Tongue (tissue), 2 donors: ENCODE measurements around the gene EDIL3. TPM values are rescaled to one million over a fixed set of nuclear protein-coding genes. Genes with fewer than 3 reads are reported as not detected.

Experiments
- DNase-seq: peaks from one replicate; pipeline ENCODE4 v3.0.0-alpha.2; 2015
- total RNA-seq: library from RNA; depleted of rRNA; stranded (reverse); fragments of >200 nt; gene quantifications from one replicate; pipeline ENCODE4 v1.2.3, GENCODE V29; 2014

The EDIL3 gene
- total RNA-seq, 1 donor from 2014 or later, result 11.3 TPM

DNA sequence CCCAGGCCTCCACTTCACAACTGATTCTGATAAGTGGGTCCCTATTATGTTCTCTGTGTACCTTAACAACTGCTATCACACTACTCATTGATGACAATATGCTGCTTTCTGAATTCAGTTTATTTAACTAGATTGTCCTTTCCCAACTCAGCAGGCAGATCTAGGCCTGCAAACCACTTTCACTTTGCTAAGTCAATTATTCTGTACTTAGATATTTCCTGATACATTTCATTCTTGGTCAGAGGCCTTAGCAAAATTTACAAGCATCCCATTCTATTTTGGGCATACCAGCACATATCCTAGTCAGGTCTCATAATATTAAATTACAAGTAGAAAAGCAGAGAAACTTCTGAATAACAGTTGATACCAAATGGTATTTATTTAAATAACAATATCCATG is 428.3 kb downstream of the EDIL3 start:
- DNase-seq, result no peak

DNA sequence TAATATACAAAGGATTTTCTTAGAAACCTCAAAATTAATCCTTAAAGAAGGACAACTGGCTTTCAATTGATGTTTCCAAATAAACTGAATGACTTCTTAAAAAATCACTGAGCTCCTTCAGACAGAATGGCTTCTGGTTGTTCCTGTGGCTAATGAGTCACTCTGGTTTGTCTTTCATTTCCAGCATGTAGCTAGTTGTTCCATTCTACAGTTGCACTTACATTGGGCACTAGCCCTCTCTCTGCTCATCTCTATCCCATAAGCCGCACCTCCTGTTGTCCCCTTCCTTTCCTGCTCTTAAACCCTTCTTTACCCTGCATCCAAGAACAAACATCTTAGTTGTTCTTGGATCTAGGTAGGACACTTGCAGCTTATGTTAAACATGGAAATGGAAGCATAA is 428.8 kb downstream of the EDIL3 start:
- DNase-seq, result no peak

DNA sequence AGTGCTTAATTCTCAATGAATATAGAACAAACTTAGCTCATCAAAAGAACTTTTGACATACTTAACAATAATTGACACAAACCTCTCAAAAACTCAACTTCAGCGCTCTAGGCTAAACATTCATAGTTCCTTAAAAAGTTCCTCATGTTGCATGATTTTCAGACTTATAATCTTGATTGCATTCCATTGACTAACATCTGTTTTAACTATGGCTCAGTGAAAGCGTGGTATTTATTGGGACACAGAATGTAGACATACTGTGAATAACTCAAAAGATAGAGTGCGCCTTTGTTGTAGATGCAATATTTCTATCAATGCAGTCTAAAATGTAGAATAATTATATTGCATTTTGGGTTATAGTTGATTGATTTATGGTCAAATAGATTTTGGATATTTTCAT is 436.9 kb downstream of the EDIL3 start:
- no peak for DNase-seq

DNA sequence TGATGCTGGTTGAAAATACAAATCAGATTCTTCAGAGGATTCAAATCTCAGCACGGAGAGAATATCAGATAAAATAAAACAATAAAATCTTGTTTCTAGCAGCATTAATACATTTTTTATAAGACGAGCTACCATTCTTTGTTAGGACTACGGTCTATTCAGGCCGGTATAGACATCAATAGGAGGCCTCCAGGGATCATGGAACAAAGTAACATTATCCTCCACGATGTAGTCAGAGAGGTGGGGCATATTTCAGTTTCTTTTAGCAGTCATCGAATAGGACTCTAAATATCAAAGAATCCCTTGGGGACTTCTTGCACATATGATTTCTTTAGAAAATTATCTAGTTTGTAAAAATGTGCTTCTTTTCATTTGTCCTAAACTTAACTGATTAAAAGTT is 438.2 kb downstream of the EDIL3 start:
- DNase-seq, result no peak

DNA sequence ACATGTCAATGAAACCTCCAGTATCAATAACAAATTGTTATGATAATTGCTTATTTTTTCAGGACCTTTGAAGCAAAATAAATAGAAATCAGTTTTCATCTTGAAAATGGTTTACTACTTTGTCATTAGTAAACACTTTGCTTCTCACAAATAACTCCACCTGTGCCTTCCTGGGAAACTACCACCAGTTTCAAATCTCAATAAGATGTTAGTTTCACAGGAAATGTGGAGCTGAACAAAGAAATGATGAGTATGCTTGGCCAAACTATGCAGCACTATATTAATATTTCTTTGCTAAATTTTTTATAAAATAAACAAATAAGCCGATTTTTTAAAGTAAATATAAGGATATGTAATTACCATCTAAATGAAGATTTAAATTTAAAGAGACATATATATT is 442.5 kb downstream of the EDIL3 start:
- no peak for DNase-seq

DNA sequence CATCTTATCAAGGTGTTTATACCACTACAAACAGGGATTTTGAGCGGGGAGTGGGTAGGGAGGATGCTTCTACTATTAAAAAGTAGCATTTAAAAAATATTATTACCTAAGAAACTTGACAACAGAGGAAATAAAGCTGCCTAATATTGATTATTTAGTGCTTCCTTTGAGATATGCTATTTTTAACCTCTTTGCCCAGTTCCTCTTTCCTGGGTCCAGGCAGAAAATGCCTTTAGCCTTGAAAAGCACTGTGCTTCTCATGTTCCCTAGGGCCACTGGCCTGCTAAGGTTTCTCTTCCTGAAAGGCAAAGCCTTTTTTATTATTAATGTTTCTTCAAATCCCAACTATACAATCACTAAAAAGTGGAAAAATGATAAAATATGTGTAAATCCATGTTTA is 446.8 kb downstream of the EDIL3 start:
- no peak for DNase-seq

DNA sequence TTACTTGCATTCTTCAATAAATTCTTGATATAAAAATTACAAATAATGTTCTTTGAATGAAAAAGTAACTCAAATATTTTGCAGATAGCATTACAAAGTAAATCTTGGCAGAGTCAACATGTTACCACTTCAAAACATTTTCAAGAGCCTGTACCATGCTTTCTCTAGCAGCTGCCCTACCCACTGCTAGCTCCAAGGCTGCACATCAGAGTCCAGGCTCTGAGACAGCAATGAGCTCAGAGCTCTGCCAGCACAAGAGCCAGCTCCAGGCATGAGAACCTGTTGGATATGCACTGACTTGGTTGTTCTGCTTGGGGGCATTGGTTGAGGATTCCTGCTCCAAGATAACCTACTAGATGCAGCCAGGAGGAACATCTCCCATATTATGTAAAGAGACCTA is 452.7 kb downstream of the EDIL3 start:
- no peak for DNase-seq

DNA sequence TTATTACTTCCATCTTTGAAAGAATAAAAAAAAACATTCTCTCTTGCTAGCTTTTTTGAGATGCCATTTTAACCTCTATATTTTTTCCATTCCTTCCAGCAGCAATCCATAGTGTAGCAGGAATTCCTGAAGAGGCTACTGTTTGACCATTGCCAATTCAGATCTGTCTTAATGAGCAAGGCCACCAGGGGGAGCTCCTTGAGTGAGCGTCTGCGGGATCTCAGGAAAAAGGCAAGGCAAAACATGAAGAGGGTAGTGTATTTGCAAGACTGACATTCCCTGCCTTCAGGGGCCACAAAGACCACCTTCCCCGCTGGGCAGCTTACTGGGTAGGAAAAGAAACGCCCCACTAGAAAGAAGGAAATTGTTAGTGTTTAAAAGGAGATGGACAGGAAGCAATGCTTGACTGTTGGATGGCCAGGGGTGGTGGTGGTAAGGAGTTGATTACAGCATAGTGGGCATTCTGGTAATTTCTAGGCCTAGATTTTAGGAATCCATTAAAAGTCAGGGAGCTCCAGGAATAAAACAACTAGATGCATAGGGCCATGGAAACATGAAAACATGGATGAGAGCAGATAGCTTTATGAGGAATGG is 457.4 kb downstream of the EDIL3 start:
- DNase-seq, result peak; percentile 75

DNA sequence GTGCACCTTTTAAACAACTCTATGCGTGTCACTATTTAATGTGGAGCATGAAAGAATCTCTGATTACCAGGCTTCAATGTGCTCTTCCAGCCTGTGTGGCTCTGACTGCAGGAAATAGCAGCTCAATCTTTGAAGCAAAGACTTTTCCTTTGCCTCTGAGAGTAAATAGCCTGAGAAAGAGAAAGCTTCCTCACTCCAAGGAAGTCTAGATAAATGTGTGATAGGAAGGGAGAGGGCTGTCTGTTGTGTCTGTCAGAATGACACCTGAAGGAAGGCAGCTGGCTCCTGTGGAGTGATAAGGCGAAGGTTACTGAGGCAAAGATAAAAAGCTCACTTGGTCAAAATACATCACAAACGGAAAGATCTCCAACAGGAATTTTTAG is 458.7 kb downstream of the EDIL3 start:
- DNase-seq, result no peak

DNA sequence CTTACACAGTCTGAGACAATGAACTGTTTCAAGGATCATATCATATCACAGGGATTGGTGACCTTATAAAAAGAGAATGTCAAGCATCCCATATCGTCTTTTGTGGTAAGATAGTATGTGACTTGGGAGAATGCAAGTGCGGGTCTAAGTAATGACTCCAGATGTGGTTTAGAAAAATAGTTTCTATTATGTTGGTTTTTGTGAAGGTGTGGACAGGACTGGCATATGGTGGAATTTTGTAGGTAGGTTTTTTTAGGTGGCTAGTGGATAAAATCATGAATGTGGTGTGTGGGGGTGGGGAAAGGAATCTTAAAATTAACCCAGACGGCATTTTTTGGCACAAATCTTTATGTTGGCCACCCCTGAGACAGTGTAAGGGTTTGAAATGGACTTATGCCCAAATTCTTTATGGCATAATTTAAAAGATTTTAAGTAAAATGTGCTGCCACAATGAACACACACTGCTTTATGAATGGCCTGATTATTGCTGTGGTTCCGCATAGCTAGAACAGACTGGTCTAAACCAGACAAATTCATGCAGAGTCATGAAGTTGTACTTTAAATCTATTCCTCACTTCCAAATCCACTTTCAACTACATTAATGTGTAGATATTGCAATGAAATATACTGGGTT is 459.2 kb downstream of the EDIL3 start:
- peak; percentile 14 for DNase-seq

DNA sequence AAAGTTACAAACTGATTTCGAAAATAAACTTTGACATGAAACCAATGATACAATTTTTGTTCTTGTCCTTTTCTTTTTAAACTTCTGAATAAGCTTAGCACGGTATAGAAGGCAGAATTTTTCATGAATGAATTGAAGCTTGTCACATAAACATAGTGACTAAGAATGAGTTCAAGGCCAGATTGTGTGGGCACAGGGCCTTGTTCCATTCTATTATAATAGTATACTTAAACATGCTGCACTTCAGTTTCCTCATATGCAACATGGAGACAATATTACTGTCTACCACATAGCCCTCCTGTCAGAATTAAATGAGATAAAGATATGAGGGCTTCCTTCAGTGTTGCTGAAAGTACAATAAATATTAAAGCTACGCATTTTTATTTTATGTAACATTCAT is 459.8 kb downstream of the EDIL3 start:
- no peak for DNase-seq

DNA sequence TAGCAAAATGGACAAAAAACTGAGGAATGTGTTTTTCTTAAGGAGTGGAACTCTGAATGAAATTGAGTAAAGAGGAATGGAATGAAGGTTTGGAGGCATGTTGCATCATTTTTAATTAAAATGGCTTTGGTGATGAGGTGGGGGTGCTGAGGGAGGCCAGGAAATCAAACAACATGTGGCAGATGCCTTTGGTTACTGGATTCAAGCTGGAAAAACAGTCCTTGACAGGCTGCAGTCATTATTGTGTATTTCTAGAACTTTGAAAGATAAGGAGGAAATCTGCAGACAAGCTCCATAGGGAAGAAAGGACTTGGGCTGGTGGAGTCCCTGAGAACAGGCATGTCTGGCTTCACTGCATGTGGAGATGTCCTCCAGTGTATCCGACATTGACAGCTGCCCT is 460.5 kb downstream of the EDIL3 start:
- no peak for DNase-seq

DNA sequence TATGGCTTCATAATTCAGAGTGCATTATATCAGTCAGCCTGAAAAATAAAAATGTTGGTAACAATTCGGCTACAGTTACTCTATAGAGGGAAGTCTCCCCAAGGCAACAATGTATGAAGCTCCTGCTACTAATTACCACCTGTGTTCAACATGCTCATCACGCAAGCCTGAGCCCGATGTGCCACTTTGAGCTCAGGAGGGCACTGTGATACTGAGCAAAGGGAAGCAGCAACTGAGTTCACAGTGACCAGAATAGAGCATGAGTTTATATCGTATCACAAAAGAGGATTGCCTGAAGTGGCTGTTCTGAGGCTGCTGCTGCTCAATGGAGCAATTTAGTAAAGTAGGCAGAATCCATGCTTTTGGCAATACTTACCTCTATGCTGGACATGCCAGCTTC is 462.0 kb downstream of the EDIL3 start:
- DNase-seq, result no peak

DNA sequence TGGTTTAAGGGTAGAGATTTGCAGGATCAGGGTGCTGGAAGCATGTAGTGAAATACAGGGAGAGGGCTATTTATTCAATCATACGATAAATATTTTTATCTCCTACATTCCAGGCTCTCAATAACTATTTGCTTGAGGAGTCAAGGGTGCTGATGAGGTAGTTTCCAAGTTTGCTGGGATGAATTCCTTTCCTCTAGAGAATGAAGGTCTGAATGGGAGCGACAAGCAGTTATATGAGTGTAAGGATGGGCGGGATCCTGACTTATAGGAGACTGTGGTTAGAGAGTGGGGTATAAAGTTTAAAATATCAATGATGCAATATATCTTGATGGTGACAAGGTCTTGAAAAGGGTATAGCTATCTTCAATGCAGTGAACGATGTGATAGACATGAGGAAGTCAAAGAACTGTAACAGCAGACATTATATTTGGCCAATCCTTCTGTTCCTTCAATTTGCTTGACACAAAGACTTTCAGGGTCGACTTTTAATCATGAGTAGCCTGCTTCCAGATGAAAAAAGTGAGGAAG is 462.9 kb downstream of the EDIL3 start:
- DNase-seq, result no peak

DNA sequence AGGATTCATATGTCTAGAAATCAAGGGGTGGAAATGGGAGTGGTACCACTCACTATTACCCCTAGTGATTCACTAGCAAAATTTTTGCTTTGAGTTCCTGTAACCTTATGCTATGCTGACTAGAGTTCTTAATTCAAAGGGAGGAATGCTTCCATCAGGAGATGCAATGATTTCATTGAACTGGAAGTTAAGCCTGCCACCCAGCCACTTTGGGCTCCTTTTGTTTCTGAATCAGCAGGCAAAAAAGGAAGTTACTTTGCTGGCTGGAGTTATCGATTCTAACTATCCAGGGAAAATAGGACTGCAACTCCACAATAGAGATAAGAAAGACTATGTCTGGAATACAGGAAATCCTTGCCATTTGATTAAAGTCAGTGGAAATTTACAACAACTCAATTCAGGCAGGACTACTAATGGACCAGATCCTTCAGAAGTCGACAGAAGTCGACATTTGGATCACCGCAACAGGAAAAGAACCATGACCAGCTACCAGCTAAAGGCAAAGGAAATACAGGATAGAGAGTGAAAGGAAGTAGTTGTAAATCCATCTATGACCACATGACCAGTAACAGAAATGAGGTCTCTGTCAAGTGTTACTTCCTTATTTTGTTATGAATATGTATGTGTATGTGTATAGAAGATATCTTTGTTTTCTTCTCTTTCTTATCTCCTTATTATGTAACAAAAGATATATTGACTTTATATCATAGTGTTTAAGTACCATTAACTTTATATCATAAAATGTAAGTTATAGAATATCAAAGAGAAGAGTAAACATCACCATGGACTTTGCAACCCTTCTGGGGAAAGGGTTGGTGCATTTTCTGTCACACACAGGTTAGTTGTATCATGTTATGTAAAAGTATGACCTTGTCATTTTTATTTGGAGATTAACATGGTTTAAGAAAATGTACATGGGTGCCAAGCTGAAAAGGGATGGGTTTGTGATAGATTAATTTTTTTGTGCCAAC is 465.3 kb downstream of the EDIL3 start:
- no peak for DNase-seq

DNA sequence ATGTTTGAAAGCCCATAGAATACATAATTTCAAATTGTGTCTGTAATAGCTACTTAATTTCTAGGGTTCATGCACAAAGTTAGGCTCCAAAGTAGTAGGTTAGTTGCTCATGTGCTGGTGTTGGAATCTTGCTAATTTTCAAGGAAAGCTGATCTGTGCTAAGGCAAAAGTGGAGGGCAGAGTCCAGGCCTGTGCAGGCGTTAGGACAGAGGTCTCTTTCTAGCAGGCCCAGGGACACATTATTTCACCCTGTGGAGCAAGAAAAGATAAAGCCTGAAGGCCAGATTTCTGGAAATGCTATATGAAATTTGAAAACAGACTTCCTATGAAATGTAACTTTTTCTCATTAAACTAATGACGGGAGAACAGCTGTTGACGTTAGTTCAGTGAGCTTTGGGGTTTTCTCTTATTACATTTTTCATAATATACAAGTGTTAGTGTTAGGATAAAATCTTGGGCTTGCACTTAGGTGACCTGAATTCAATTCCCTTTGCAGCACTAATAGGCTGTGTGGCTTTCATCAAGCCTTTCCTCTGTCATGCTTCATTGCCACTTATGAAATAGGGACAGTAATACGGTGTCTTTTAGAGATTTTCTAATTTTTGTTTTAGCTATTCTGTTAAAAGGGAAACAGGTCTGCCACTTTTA is 467.3 kb downstream of the EDIL3 start:
- no peak for DNase-seq

DNA sequence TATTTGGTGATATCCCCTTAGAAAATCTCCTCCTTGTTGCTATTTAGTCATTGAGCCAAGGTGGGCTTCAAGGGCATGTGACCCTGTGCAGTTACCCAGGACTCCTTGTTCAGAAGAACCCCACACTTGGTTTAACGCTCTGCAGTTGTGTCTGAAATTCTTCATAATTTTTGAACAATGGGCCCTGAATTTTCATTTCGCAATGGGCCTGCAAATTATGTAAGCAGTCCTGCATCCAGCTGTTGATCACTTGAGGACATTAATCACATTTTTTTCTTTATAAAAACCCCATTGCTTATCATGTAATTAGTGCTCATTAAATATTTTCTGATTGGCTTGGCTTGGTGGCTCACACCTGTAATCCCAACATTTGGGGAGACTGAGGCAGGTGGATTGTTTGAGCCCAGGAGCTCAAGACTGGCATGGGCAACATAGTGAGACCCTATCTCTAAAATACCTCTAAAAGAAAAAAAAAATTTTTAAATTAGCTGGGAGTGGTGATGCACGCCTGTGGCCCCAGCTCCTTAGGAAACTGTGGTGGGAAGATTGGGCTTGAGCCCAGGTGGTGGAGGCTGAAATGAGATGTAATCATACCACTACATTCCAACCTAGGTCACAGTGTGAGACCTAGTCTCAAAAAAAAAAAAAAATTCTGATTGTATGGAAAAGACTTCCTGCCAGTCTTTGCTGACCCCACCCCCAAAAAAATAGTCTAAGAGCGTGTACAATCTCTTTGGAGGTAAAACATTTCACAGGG is 469.8 kb downstream of the EDIL3 start:
- no peak for DNase-seq

DNA sequence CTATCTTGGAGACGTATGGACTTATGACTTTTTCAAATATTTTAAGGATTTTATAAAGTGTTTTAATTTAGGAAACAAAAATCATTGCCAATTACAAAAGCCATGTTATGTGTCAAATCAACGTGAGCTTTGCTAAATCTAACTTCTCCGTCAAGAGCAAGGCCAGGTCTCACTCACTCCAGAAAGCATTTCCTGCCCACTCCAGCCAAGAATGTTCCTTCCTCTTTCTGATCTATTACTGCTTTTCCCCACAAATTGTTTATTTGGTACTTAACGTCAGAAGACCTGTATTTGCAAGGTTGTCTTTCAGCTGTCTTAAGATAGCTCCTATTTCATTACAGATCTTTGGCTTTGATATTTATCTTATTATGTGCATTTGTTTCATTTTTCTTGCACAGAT is 470.5 kb downstream of the EDIL3 start:
- no peak for DNase-seq

DNA sequence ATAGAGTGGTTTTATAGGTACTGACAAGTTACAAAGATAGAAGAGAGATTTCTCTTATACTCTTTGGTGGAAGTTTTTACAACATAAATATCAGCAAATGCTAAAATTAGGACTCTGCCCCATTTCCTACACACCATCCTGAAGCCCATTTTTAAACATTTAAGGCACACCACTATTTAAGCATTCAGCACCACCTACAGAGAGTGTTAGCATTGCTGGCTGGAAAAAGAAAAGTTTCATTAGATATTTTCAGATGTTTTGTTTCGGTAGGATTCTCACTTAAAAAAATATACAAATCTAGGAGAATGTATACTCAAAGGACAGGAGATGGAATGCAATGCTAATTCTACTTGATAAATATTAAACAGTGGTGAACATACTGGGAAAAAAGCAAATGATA is 471.1 kb downstream of the EDIL3 start:
- DNase-seq, result no peak

DNA sequence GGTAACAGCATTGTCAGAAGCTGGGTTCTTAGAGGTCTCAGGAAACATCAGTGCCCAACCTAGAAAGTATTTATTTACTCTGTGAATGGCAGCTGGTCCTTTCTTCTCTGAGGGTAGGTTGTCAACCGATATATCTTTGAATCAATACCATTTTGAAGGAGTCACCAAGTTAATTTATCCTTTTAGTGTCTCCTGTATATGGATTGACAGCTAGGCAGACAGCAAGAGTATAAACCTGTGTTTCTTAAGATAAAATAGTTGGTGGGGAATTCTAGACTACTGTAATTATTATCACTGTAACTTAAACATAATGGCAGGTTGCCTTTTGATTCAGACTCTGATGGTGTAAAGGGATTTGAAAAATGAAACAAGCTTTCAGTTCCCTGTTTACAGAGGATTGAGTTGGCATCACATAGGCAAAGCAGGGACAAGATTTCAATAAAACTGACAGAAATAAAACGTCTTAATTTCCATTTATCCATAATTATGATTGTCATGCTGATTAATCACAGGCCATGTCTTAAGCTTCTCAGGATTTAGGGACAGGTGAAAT is 473.2 kb downstream of the EDIL3 start:
- no peak for DNase-seq

DNA sequence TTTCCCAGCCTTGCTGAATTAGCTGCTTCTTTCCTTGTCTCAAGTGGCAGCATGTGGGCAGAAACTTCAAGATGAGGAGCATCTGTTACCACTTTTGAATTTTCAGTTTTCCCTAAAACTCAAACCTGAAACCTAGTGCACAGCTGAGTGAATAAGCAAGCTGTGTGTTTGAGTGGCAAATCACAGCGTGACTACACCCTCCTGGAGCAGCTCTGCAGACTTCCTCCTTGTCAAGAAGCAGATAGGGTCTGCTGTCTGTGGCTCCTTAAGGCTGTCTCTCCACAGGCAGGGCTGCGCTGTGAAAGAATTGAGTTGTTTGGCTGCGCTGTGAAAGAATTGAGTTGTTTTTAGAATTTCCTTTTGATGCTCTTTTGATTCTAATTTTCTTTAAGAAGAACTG is 484.4 kb downstream of the EDIL3 start:
- no peak for DNase-seq
